ENCODE data around the gene IKZF3. TPM values are rescaled to one million over a fixed set of nuclear protein-coding genes. Genes with fewer than 3 reads are reported as not detected.

IKZF3 gene
- total and polyA plus RNA-seq, 7 donors, result under 0.01 to 12.3 (median 0.36) TPM

- WGBS, 2 donors, result 19 to 52% methylated on average over 4 of the region's 4 CpGs
- no peak for TF ChIP-seq EP300 (IDR thresholded peaks at IDR 0.05)
- no peak for TF ChIP-seq POLR2AphosphoS5 (IDR thresholded peaks at IDR 0.05)
- no peak for TF ChIP-seq CTCF (IDR thresholded peaks at IDR 0.05)
- no peak for TF ChIP-seq POLR2A (IDR thresholded peaks at IDR 0.05)
- H3K4me1 ChIP-seq, result no peaks in the 10 kb centered on the region
- H3K4me3 ChIP-seq, result no peak overlapping the region
- intact Hi-C loops (cut with DNase I), result no loop called here
- H3K36me3 ChIP-seq, result no peaks in the 10 kb centered on the region
- DNase-seq, result no peak
- peaks cover 0 to 14% (median 10%) of the 10 kb centered on the region in 3 donors for H3K27me3 ChIP-seq
- H3K27ac ChIP-seq, result no peak overlapping the region
- H3K9me3 ChIP-seq, result no peaks in the 10 kb centered on the region
Observed at GRCh38 chr17:39804839-39805238, 59.3 kb downstream of the IKZF3 start.

- Histone ChIP-seq H3K4me1 (no peaks in the 10 kb centered on the region), H3K4me3 (no peak overlapping the region), H3K36me3 (no peaks in the 10 kb centered on the region), H3K9me3 (no peaks in the 10 kb centered on the region), H3K27ac (no peak overlapping the region), H3K27me3 (peaks cover 0 to 14% (median 10%) of the 10 kb centered on the region in 3 donors)
- WGBS, 2 donors, result 70 to 76% methylated on average over 4 of the region's 4 CpGs
- no peak for DNase-seq
- intact Hi-C loops (cut with DNase I), result no loop called here
- TF ChIP-seq POLR2AphosphoS5 (IDR thresholded peaks at IDR 0.05) (no peak), POLR2A (IDR thresholded peaks at IDR 0.05) (no peak), CTCF (IDR thresholded peaks at IDR 0.05) (no peak), EP300 (IDR thresholded peaks at IDR 0.05) (no peak)
Observed at GRCh38 chr17:39801055-39801454, 63.1 kb downstream of the IKZF3 start.

- no peak overlapping the region for H3K4me3 ChIP-seq
- H3K9me3 ChIP-seq, result no peaks in the 10 kb centered on the region
- intact Hi-C loops (cut with DNase I), result no loop called here
- H3K27me3 ChIP-seq, result peaks cover 0 to 14% (median 10%) of the 10 kb centered on the region in 3 donors
- WGBS, 2 donors, result 34 to 63% methylated on average over 1 of the region's 1 CpG
- TF ChIP-seq EP300 (IDR thresholded peaks at IDR 0.05), result no peak
- TF ChIP-seq CTCF (IDR thresholded peaks at IDR 0.05), result no peak
- no peak for TF ChIP-seq POLR2AphosphoS5 (IDR thresholded peaks at IDR 0.05)
- TF ChIP-seq POLR2A (IDR thresholded peaks at IDR 0.05), result no peak
- H3K36me3 ChIP-seq, result no peaks in the 10 kb centered on the region
- no peak for DNase-seq
- no peaks in the 10 kb centered on the region for H3K4me1 ChIP-seq
- H3K27ac ChIP-seq, result no peak overlapping the region
Observed at GRCh38 chr17:39800540-39800939, 63.6 kb downstream of the IKZF3 start.

- no peaks in the 10 kb centered on the region for H3K36me3 ChIP-seq
- no peak overlapping the region for H3K27ac ChIP-seq
- H3K9me3 ChIP-seq, result no peaks in the 10 kb centered on the region
- no peak for DNase-seq
- H3K4me3 ChIP-seq, result no peak overlapping the region
- WGBS, 2 donors, result 79 to 81% methylated on average over 1 of the region's 1 CpG
- no peak for TF ChIP-seq EP300 (IDR thresholded peaks at IDR 0.05)
- TF ChIP-seq POLR2AphosphoS5 (IDR thresholded peaks at IDR 0.05), result no peak
- TF ChIP-seq CTCF (IDR thresholded peaks at IDR 0.05), result no peak
- no peak for TF ChIP-seq POLR2A (IDR thresholded peaks at IDR 0.05)
- intact Hi-C loops (cut with DNase I), result no loop called here
- H3K27me3 ChIP-seq, result peaks cover 0 to 14% (median 10%) of the 10 kb centered on the region in 3 donors
- no peaks in the 10 kb centered on the region for H3K4me1 ChIP-seq
Observed at GRCh38 chr17:39799395-39799794, 64.7 kb downstream of the IKZF3 start.
